ENCODE data around the gene KIR3DL2.
"Not testable (repeated sequence)": the region's sequence is repeated elsewhere in the genome, so short reads cannot be mapped to it uniquely, and the experiment has no call there.

The KIR3DL2 gene

GRCh38 chr19:54850061-54850640 lies at the start of gene KIR3DL2:
Gene KIR3DL2, plus strand, starts transcription at chr19:54850443. Its CDS starts 33 bp downstream, at chr19:54850476.
- DNase-seq (ENCODE audit: low spot score) = not testable (repeated sequence)

DNA sequence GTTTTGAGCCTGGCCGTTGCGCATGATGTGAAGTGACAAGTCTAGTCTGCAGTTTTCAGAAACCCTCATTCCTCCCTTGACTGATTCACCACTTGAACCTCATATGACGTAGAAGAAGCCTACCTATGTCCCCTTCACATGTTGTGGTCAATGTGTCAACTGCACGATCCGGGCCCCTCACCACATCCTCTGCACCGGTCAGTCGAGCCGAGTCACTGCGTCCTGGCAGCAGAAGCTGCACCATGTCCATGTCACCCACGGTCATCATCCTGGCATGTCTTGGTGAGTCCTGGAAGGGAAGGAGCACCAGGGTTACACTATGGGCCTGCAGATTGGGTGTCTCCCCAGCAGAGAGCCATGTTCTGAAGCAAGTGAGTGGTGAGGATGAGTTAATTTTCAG lies 46.8 kb upstream of the KIR3DL2 start, which contains the start of gene KIR2DL4:
KIR2DL4 (plus strand) TSS at position 201 of the 400 bp plus-strand sequence; CDS start at position 243, 42 bp downstream.
- no peak for DNase-seq (ENCODE audit: low spot score)

DNA sequence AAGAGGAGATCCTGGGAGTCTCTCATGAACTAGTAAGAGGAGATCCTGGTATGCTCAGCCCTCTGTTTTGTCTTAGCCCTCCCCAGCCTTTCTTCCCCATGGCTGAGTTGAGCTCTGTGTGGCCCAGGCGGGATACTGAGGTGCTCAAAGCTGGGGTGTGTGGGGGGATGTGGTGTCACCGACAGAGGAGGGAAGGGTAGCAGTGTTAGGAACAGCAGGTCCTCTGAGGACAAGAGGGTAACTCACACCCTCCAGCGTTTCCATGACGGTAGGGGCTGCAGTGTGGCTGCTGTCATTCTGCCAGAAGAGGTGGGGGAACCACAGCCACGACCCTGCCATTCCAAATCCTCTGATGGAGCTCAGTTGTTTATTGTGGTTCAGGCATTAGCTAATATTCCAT lies 46.1 kb upstream of the KIR3DL2 start:
- DNase-seq (ENCODE audit: low spot score) = no peak

DNA sequence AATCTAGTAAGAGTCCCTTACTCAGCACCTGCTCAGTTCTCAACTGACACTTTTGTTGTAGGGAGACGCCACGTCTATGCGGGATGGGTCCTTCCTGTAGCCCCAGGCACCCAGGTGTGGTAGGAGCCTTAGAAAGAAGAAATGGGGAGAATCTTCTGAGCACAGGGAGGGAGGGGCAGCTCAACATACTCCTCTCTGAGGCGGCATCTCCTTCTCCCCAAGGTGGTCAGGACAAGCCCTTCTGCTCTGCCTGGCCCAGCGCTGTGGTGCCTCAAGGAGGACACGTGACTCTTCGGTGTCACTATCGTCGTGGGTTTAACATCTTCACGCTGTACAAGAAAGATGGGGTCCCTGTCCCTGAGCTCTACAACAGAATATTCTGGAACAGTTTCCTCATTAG lies 45.7 kb upstream of the KIR3DL2 start:
- DNase-seq (ENCODE audit: low spot score) = no peak

DNA sequence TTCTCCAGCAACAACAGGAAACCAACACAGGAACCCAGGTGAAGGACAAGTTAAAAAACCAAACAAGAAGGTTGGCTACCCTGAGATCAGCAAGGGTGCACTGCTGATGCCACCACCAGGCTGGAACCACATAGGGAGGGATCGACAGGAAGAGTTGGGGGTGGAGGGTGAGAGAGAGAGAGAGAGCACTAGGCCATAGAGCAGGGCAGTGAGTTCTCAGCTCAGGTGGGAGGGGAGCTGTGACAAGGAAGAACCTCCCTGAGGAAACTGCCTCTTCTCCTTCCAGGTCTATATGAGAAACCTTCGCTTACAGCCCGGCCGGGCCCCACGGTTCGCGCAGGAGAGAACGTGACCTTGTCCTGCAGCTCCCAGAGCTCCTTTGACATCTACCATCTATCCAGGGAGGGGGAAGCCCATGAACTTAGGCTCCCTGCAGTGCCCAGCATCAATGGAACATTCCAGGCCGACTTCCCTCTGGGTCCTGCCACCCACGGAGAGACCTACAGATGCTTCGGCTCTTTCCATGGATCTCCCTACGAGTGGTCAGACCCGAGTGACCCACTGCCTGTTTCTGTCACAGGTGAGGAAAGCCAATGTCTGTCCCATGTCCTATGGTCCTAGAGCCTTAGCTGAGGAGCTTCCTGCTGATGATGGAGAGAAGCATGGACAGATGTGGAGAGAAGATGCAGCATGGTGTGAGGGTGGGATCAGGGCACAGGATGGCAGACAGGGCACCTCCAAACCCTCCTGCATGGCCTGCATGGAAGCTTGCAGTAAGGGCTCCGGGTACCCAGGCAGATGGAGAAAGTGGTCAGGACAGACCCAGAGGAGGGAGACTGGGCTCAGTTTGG lies 44.4 kb upstream of the KIR3DL2 start:
- no peak for DNase-seq (ENCODE audit: low spot score)

DNA sequence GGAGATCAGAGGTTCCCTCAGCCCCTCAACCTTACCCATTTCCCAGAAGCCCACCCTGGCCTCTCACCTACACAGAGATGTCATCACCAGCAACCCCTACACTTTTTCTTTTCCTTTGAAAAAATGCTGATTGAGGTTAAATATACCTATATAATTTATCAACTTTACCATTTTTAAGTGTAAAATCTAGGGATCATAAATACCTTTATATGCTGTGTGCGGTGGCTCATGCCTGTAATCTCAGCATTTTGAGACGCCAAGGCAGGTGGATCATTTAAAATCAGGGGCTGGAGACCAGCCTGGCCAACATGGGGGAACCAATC lies 43.8 kb upstream of the KIR3DL2 start:
- DNase-seq (ENCODE audit: low spot score) = no peak

DNA sequence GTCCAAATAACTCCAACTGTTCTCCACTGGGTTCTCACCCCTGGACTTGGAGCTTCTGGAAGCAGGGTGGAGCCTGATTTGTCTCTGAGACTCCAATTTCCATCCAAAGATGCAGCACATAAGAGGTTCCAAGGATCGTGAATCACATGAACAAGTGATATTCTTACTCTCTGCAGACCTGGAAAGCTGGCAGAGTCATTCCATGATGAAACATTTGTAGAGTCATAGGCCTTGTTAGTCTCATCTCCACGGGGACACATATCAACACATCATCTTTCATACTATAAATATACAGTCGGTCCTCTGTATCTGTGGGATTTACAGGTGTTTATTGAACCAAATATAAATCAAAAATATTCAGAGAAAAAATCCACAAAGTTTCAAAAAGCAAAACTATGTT lies 35.7 kb upstream of the KIR3DL2 start:
- not testable (repeated sequence) for DNase-seq (ENCODE audit: low spot score)

GRCh38 chr19:54816251-54816650 lies 34.0 kb upstream of the KIR3DL2 start, which contains the start of gene KIR3DL1:
Gene KIR3DL1, plus strand, starts transcription at chr19:54816468.
- not testable (repeated sequence) for DNase-seq (ENCODE audit: low spot score)

DNA sequence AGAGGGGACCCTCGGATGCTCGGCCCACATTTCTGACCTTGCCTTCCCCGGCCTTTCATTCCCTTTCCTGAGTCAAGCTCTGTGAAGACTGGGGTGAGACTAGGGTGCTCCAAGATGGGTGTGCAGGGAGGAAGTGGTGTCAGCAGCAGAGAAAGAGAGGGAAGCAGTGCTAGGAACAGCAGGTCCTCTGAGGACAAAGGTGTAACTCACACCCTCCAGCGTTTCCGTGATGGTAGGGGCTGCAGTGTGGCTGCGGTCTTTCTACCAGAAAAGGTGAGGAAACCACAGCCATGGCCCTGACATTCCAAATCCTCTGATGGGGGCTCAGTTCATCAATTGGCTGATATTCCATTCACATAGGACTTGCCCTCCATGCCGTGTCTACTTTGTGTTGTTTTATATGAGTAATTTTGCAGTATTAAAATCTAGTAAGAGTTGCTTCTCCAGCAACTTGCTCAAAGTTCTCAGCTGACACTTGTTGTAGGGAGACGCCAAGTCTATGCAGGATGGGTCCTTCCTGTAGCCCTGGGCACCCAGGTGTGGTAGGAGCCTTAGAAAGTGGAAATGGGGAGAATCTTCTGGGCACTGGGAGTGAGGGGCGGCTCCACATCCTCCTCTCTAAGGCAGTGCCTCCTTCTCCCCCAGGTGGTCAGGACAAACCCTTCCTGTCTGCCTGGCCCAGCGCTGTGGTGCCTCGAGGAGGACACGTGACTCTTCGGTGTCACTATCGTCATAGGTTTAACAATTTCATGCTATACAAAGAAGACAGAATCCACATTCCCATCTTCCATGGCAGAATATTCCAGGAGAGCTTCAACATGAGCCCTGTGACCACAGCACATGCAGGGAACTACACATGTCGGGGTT lies 32.3 kb upstream of the KIR3DL2 start:
- no peak for DNase-seq (ENCODE audit: low spot score)

- not testable (repeated sequence) for DNase-seq (ENCODE audit: low spot score)
Measured at GRCh38 chr19:54824416-54824815, 25.8 kb upstream of the KIR3DL2 start.

GRCh38 chr19:54825326-54825725 lies 24.9 kb upstream of the KIR3DL2 start:
- not testable (repeated sequence) for DNase-seq (ENCODE audit: low spot score)

GRCh38 chr19:54828064-54828463 lies 22.2 kb upstream of the KIR3DL2 start:
- DNase-seq (ENCODE audit: low spot score) = not testable (repeated sequence)

- DNase-seq (ENCODE audit: low spot score) = not testable (repeated sequence)
Measured at GRCh38 chr19:54832496-54832895, 17.7 kb upstream of the KIR3DL2 start, which contains the start of gene KIR2DS4. Gene KIR2DS4, plus strand, starts transcription at chr19:54832676.

DNA sequence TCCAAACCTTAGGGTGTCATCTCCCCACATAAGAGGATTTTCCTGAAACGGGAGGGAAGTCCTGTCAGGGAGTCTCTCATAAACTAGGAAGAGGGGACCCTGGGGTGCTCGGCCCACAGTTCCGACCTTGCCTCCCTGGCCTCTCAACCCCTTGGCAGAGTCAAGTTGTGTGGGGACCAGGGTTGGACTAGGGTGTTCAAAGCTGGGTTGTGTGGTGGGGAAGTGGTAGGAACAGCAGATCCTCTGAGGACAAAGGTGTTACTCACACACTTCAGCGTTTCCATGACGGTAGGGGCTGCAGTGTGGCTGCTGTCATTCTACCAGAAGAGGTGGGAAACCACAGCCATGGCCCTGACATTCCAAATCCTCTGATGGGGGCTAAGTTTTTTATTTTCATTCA lies 15.1 kb upstream of the KIR3DL2 start:
- not testable (repeated sequence) for DNase-seq (ENCODE audit: low spot score)

DNA sequence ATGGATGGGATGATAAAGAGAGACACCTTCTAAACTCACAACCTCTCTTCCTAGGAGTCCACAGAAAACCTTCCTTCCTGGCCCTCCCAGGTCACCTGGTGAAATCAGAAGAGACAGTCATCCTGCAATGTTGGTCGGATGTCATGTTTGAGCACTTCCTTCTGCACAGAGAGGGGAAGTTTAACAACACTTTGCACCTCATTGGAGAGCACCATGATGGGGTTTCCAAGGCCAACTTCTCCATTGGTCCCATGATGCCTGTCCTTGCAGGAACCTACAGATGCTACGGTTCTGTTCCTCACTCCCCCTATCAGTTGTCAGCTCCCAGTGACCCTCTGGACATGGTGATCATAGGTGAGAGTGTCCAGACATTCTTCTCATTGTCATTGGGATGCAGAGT lies 12.7 kb upstream of the KIR3DL2 start:
- DNase-seq (ENCODE audit: low spot score) = not testable (repeated sequence)

GRCh38 chr19:54843171-54843570 lies 7.1 kb upstream of the KIR3DL2 start:
- DNase-seq (ENCODE audit: low spot score) = peak; percentile 4

DNA sequence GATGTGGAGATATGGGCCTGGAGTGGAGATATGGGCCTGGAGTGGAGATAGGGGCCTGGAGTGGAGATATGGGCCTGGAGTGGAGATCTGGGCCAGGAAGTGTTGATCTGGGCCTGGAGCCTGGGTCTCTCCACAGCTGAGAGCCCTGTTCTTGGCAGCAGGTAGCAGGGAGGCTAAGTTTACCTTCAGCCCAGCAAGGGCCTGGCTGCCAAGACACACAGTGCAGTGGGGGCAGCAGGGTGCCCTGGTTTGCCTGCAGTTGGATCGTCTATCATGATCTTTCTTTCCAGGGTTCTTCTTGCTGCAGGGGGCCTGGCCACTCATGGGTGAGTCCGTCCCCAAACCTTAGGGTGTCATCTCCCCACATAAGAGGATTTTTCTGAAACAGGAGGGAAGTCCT lies 687 bp downstream of the KIR3DL2 start:
- no peak for DNase-seq (ENCODE audit: low spot score)

- DNase-seq (ENCODE audit: low spot score) = no peak
Measured at GRCh38 chr19:54851353-54851752, 1.1 kb downstream of the KIR3DL2 start.

DNA sequence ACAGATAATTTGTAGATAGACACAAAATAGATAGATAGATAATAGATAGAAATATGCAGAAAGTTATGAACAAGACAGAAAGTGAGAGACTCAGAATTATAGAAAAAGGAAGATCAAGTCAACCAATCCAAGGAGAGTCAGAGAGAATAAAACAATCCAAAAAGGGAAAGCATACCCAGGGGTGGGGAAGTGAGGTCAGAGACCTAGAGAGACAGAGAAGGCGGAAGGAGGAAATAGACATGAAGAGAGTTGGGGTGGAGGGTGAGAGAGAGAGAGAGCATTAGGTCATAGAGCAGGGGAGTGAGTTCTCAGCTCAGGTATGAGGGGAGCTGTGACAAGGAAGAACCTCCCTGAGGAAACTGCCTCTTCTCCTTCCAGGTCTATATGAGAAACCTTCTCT lies 5.0 kb downstream of the KIR3DL2 start:
- DNase-seq (ENCODE audit: low spot score) = not testable (repeated sequence)

DNA sequence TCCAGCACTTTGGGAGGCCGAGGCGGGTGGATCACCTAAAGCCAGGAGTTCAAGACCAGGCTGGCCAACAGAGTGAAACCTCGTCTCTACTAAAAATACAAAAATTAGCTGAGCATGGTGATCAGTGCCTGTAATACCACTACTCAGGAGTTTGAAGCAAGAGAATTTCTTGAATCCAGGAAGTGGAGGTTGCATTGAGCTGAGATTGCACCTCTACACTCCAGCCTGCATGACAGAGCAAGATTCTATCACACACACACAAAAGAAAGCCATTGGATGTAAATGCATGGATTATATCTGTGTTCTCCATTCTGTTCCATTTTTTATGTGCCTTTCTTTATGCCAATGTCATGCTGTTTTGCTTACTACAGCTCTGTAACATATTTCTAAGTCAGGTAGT lies 8.2 kb downstream of the KIR3DL2 start:
- DNase-seq (ENCODE audit: low spot score) = not testable (repeated sequence)

DNA sequence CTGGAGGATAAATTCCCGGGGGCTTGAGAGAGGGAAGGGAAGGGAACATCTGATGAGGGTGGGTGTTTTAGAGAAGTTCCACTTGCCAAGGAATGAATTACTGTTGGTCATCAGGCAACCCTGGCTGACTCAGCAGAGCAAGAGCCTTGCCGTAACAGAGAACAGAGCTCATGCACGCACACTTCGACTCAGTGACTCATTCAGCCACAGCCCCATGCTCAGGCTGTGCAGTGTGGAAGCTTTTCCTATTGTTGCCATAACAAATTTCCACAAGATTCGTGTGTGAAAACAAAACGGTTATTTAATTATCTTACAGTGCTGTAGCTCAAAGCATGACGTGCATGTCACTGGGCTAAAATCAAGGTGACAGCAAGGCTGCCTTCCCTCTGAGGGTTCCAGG lies 9.2 kb downstream of the KIR3DL2 start:
- DNase-seq (ENCODE audit: low spot score) = peak; percentile 32

GRCh38 chr19:54863459-54863858 lies 13.2 kb downstream of the KIR3DL2 start:
- DNase-seq (ENCODE audit: low spot score) = not testable (repeated sequence)
